H9 (cell line): ENCODE results near the gene UBA1. TPM values are rescaled to one million over a fixed set of nuclear protein-coding genes. Genes with fewer than 3 reads are reported as not detected.

Source experiments
- DNase-seq: peaks from one replicate; pipeline ENCODE4 v3.0.0-alpha.2; 2017
- H2AFZ ChIP-seq: one replicate; pipeline ENCODE4 v1.6.1; 2013; ENCODE audit warnings: mild to moderate bottlenecking, low read length, control low read depth, moderate library complexity
- H2AK5ac ChIP-seq: 2 replicates; pipeline ENCODE4 v1.6.1; 2013; ENCODE audit warnings: low read length, control low read depth, mixed read lengths; ENCODE audit not compliant: insufficient read length
- H2BK120ac ChIP-seq: one replicate; pipeline ENCODE4 v1.6.1; 2013; ENCODE audit warnings: low read depth, mild to moderate bottlenecking, low read length, control low read depth, inconsistent platforms; ENCODE audit not compliant: poor library complexity, severe bottlenecking
- H2BK12ac ChIP-seq: 2 replicates; pipeline ENCODE4 v1.6.1; 2013; ENCODE audit warnings: low read length, control low read depth, mixed read lengths, low read depth; ENCODE audit not compliant: insufficient read length
- H2BK15ac ChIP-seq: 2 replicates; pipeline ENCODE4 v1.6.1; 2013; ENCODE audit warnings: low read depth, low read length, control low read depth
- H2BK20ac ChIP-seq: one replicate; pipeline ENCODE4 v1.6.1; 2013; ENCODE audit warnings: low read depth, mild to moderate bottlenecking, low read length, control low read depth, inconsistent platforms; ENCODE audit not compliant: poor library complexity, severe bottlenecking
- H2BK5ac ChIP-seq: 2 replicates; pipeline ENCODE4 v1.6.1; 2013; ENCODE audit warnings: low read length, control low read depth, mixed read lengths; ENCODE audit not compliant: insufficient read length
- H3K14ac ChIP-seq: 2 replicates; pipeline ENCODE4 v1.6.1; 2013; ENCODE audit warnings: low read length, control low read depth; ENCODE audit not compliant: insufficient read depth
- H3K18ac ChIP-seq: 2 replicates; pipeline ENCODE4 v1.6.1; 2013; ENCODE audit warnings: low read depth, mild to moderate bottlenecking, mixed read lengths, low read length, control low read depth; ENCODE audit not compliant: insufficient read length
- H3K23ac ChIP-seq: 2 replicates; pipeline ENCODE4 v1.6.1; 2013; ENCODE audit warnings: low read length, control low read depth, mixed read lengths, low read depth; ENCODE audit not compliant: insufficient read length
- H3K23me2 ChIP-seq: 2 replicates; pipeline ENCODE4 v1.6.1; 2013; ENCODE audit warnings: low read depth, mild to moderate bottlenecking, mixed read lengths, low read length, control low read depth; ENCODE audit not compliant: insufficient read length, poor library complexity, severe bottlenecking
- H3K27ac ChIP-seq: 2 replicates; pipeline ENCODE4 v1.5.1; 2013; ENCODE audit warnings: low read length, control low read depth, mixed read lengths, low read depth; ENCODE audit not compliant: insufficient read length
- H3K27me3 ChIP-seq: 2 replicates; pipeline ENCODE4 v1.6.1; 2013; ENCODE audit warnings: low read length, control low read depth, inconsistent platforms; ENCODE audit not compliant: insufficient read depth
- H3K4ac ChIP-seq: 2 replicates; pipeline ENCODE4 v1.6.1; 2013; ENCODE audit warnings: low read depth, mild to moderate bottlenecking, control low read depth, inconsistent platforms, low read length, moderate library complexity
- H3K4me1 ChIP-seq: 2 replicates; pipeline ENCODE4 v1.6.1; 2013; ENCODE audit warnings: low read length, control low read depth, inconsistent platforms; ENCODE audit not compliant: insufficient read depth
- H3K4me2 ChIP-seq: 2 replicates; pipeline ENCODE4 v1.6.1; 2013; ENCODE audit warnings: low read length, control low read depth, mixed read lengths; ENCODE audit not compliant: insufficient read length, insufficient read depth
- H3K56ac ChIP-seq: 2 replicates; pipeline ENCODE4 v1.6.1; 2013; ENCODE audit warnings: low read depth, mild to moderate bottlenecking, mixed read lengths, low read length, control low read depth; ENCODE audit not compliant: insufficient read length
- H3K79me1 ChIP-seq: 2 replicates; pipeline ENCODE4 v1.6.1; 2013; ENCODE audit warnings: low read depth, mild to moderate bottlenecking, moderate library complexity, low read length, control low read depth, inconsistent platforms; ENCODE audit not compliant: insufficient read depth, poor library complexity, severe bottlenecking
- H3K79me2 ChIP-seq: 2 replicates; pipeline ENCODE4 v1.6.1; 2013; ENCODE audit warnings: low read length, control low read depth, inconsistent platforms; ENCODE audit not compliant: insufficient read depth
- H3K9ac ChIP-seq: 2 replicates; pipeline ENCODE4 v1.6.1; 2013; ENCODE audit warnings: low read length, control low read depth, mixed read lengths; ENCODE audit not compliant: insufficient read length; ENCODE audit errors: extremely low read depth
- H3K9me3 ChIP-seq: one replicate; pipeline ENCODE4 v1.6.1; 2013; ENCODE audit warnings: low read depth, low read length, inconsistent platforms; ENCODE audit not compliant: control insufficient read depth
- H3T11ph ChIP-seq: one replicate; pipeline ENCODE4 v1.6.1; 2013; ENCODE audit warnings: mild to moderate bottlenecking, low read length, control low read depth, inconsistent platforms
- H4K20me1 ChIP-seq: one replicate; pipeline ENCODE4 v1.6.1; 2013; ENCODE audit not compliant: control insufficient read depth, insufficient read length, insufficient read depth
- H4K5ac ChIP-seq: 2 replicates; pipeline ENCODE4 v1.6.1; 2013; ENCODE audit warnings: low read depth, mild to moderate bottlenecking, mixed read lengths, low read length, control low read depth; ENCODE audit not compliant: insufficient read length
- H4K8ac ChIP-seq: replicated peaks from 2 replicates; pipeline ENCODE4 v1.6.1; 2013; ENCODE audit warnings: low read length, control low read depth, mixed read lengths, low read depth; ENCODE audit not compliant: insufficient read length
- H4K91ac ChIP-seq: 2 replicates; pipeline ENCODE4 v1.6.1; 2013; ENCODE audit warnings: low read depth, mild to moderate bottlenecking, moderate library complexity, mixed read lengths, low read length, control low read depth; ENCODE audit not compliant: insufficient read length
- H3K27ac Mint-ChIP-seq, 3 experiments: 2 replicates in 2 of 3; 3 replicates in 1 of 3; pipeline ENCODE4 v1.8.0; 2020 to 2021; ENCODE audit warnings: mixed read lengths in 3 of 3, mild to moderate bottlenecking in 1 of 3, moderate library complexity in 1 of 3
- H3K27me3 Mint-ChIP-seq: 2 replicates; pipeline ENCODE4 v1.8.0; 2021; ENCODE audit warnings: low read depth, mild to moderate bottlenecking, moderate library complexity, mixed read lengths
- H3K36me3 Mint-ChIP-seq, 3 experiments: 2 replicates in 2 of 3; 3 replicates in 1 of 3; pipeline ENCODE4 v1.8.0; 2020 to 2021; ENCODE audit warnings: low read depth in 3 of 3, mixed read lengths in 3 of 3; ENCODE audit not compliant: insufficient read depth in 1 of 3
- H3K4me1 Mint-ChIP-seq, 2 experiments: 2 replicates each; pipeline ENCODE4 v1.8.0; 2020; ENCODE audit warnings: mixed read lengths in 2 of 2
- H3K4me3 Mint-ChIP-seq, 2 experiments: 2 replicates in 1 of 2; 3 replicates in 1 of 2; pipeline ENCODE4 v1.8.0; 2020 to 2021; ENCODE audit warnings: mild to moderate bottlenecking in 2 of 2, mixed read lengths in 2 of 2, moderate library complexity in 1 of 2
- H3K9me3 Mint-ChIP-seq, 2 experiments: 2 replicates in 1 of 2; 3 replicates in 1 of 2; pipeline ENCODE4 v1.8.0; 2020; ENCODE audit warnings: mild to moderate bottlenecking in 2 of 2, mixed read lengths in 2 of 2, moderate library complexity in 1 of 2
- CTCF ChIP-seq: fragments of 200-600 bp; sonication (generic); conservative IDR thresholded peaks from 3 replicates; pipeline ENCODE4 v1.8.0; 2021; ENCODE audit warnings: antibody characterized with exemption, mild to moderate bottlenecking
- WGBS: extraction: QIAGEN DNeasy Blood & Tissue Kit; methylation state at CpG from one replicate; pipeline ENCODE4 v1.1.7; 2013; ENCODE audit warnings: missing lambda C conversion rate, low lambda C conversion rate, mixed read lengths; ENCODE audit not compliant: insufficient read length; ENCODE audit errors: extremely low coverage; 5-methylcytosine and 5-hydroxymethylcytosine counted together
- total RNA-seq: library from RNA; stranded (reverse); gene quantifications from 2 replicates; pipeline ENCODE4 v1.2.1, GENCODE V29; 2021

UBA1 gene
- total RNA-seq, 1 experiment from 2014 or later: 427 TPM

GRCh38 chrX:47232803-47233332 lies 39.2 kb downstream of the UBA1 start, which contains the start of gene USP11:
Gene USP11 (plus strand): TSS chrX:47233009. CDS start chrX:47233044, 35 bp downstream.
- Mint-ChIP-seq H3K4me3 (peak within 1 kb of the TSS; percentile 98 to 100), H3K9me3 (no peaks in the 10 kb centered on the region; a peak in 1 of 5 replicates), H3K36me3 (peaks cover 11 to 27% (median 16%) of the 10 kb centered on the region in 3 experiments; a peak in 6 of 7 replicates), H3K27ac (peak within 1 kb of the TSS; percentile 100), H3K27me3 (peaks cover 3% of the 10 kb centered on the region; the same call in 1 of the 2 replicates), H3K4me1 (peaks cover 5 to 24% of the 10 kb centered on the region in 2 experiments)
- peaks cover 2% of the 10 kb centered on the region for H4K20me1 ChIP-seq
- peak within 1 kb of the TSS; percentile 57 for H4K8ac ChIP-seq
- peak within 1 kb of the TSS; percentile 67 for H2BK12ac ChIP-seq
- H2AK5ac ChIP-seq: peak within 1 kb of the TSS; percentile 83
- no CpG with 5 or more reads among the region's 46 CpGs for WGBS
- peak within 1 kb of the TSS; percentile 96 for H3K9ac ChIP-seq
- peak within 1 kb of the TSS; percentile 99 for H2BK120ac ChIP-seq
- peak within 1 kb of the TSS; percentile 62 for H3K4ac ChIP-seq
- H3K4me1 ChIP-seq: 0 out of 2 replicates have a peak, but pooled peaks cover 2% of the 10 kb centered on the region
- peaks cover 5% of the 10 kb centered on the region for H3K23me2 ChIP-seq
- no peak for TF ChIP-seq CTCF
- no peak within 1 kb of the TSS for H2BK15ac ChIP-seq
- no peaks in the 10 kb centered on the region for H3K27me3 ChIP-seq
- H3K14ac ChIP-seq: peak within 1 kb of the TSS; percentile 99
- H3T11ph ChIP-seq: peak within 1 kb of the TSS; percentile 80
- H4K91ac ChIP-seq: peak within 1 kb of the TSS; percentile 42
- no peak within 1 kb of the TSS for H2AFZ ChIP-seq
- peak; percentile 79 for DNase-seq
- peak within 1 kb of the TSS; percentile 93 for H3K27ac ChIP-seq
- peaks cover 15% of the 10 kb centered on the region; the same call in 1 of the 2 replicates for H3K79me2 ChIP-seq
- H3K4me2 ChIP-seq: peak within 1 kb of the TSS; percentile 52
- H3K79me1 ChIP-seq: peaks cover 2% of the 10 kb centered on the region
- H3K23ac ChIP-seq: no peak within 1 kb of the TSS
- peak within 1 kb of the TSS; percentile 69 for H3K56ac ChIP-seq
- H3K18ac ChIP-seq: peak within 1 kb of the TSS; percentile 99
- H3K9me3 ChIP-seq: no peaks in the 10 kb centered on the region
- H2BK20ac ChIP-seq: no peak within 1 kb of the TSS
- H4K5ac ChIP-seq: peak within 1 kb of the TSS; percentile 81
- H2BK5ac ChIP-seq: peak within 1 kb of the TSS; percentile 98
